Smooth muscle cell (in vitro differentiated cells): ENCODE data around the gene ANXA4. TPM values are rescaled to one million over a fixed set of nuclear protein-coding genes. Genes with fewer than 3 reads are reported as not detected.

Experiments used
- DNase-seq: peaks from one replicate; lab custom pipeline; 2025; ENCODE audit not compliant: unreplicated experiment; lab: John Stamatoyannopoulos, UW
- H2AFZ ChIP-seq: fragments of 200-600 bp; sonication (generic); 2 replicates; pipeline ENCODE4 v1.6.0; 2016; ENCODE audit warnings: antibody characterized with exemption, low read depth, mild to moderate bottlenecking
- H3F3A ChIP-seq: fragments of 200-600 bp; sonication (generic); 2 replicates; pipeline ENCODE4 v1.6.0; 2017; ENCODE audit warnings: antibody characterized with exemption, low read depth
- H3K27ac ChIP-seq: fragments of 200-600 bp; sonication (generic); 2 replicates; pipeline ENCODE4 v1.5.1; 2016; ENCODE audit warnings: low read depth, mild to moderate bottlenecking
- H3K27me3 ChIP-seq: fragments of 200-600 bp; sonication (generic); 2 replicates; pipeline ENCODE4 v1.6.1; 2016; ENCODE audit warnings: low read depth, mild to moderate bottlenecking
- H3K36me3 ChIP-seq: fragments of 200-600 bp; sonication (generic); 2 replicates; pipeline ENCODE4 v1.5.1; 2016; ENCODE audit warnings: low read depth
- H3K4me1 ChIP-seq: fragments of 200-600 bp; sonication (generic); 2 replicates; pipeline ENCODE4 v1.5.1; 2016; ENCODE audit warnings: low read depth
- H3K4me2 ChIP-seq: fragments of 200-600 bp; sonication (generic); 2 replicates; pipeline ENCODE4 v1.6.0; 2016; ENCODE audit warnings: mild to moderate bottlenecking
- H3K4me3 ChIP-seq: fragments of 200-600 bp; sonication (generic); 2 replicates; pipeline ENCODE4 v1.5.1; 2016; ENCODE audit warnings: mild to moderate bottlenecking
- H3K79me2 ChIP-seq: fragments of 200-600 bp; sonication (generic); 2 replicates; pipeline ENCODE4 v1.6.0; 2016; ENCODE audit warnings: low read depth, mild to moderate bottlenecking
- H3K9ac ChIP-seq: fragments of 200-600 bp; sonication (generic); 2 replicates; pipeline ENCODE4 v1.6.0; 2016; ENCODE audit warnings: low read depth
- H3K9me3 ChIP-seq: fragments of 200-600 bp; sonication (generic); replicated peaks from 2 replicates; pipeline ENCODE4 v1.5.1; 2016; ENCODE audit warnings: low read depth
- H4K20me1 ChIP-seq: fragments of 200-600 bp; sonication (generic); 2 replicates; pipeline ENCODE4 v1.6.0; 2016; ENCODE audit warnings: low read depth
- CTCF ChIP-seq: fragments of 200-600 bp; sonication (generic); IDR thresholded peaks from 2 replicates; pipeline ENCODE4 v1.5.1; 2017; ENCODE audit warnings: borderline replicate concordance, mild to moderate bottlenecking, antibody characterized with exemption; ENCODE audit not compliant: insufficient read depth, poor library complexity, severe bottlenecking
- WGBS: methylation state at CpG from one replicate; pipeline ENCODE4 v1.1.7; 2016; ENCODE audit warnings: low lambda C conversion rate; 5-methylcytosine and 5-hydroxymethylcytosine counted together
- polyA plus RNA-seq: library from polyadenylated mRNA; unstranded; fragments of >200 nt; fragmentation: Nextera tagmentation; extraction: Ambion mirVana; gene quantifications from 2 replicates; pipeline ENCODE4 v1.2.1, GENCODE V29; 2016
- total RNA-seq: library from RNA; depleted of rRNA; stranded (reverse); fragments of >200 nt; gene quantifications from 2 replicates; pipeline ENCODE4 v1.2.3, GENCODE V29; 2014

ANXA4 gene
- total and polyA plus RNA-seq, 2 experiments from 2014 or later = 14.7 to 32.8 TPM

- H3K4me1 ChIP-seq = peaks cover 4% of the 10 kb centered on the region
Measured at GRCh38 chr2:69769272-69769671, 27.3 kb downstream of the ANXA4 start.

GRCh38 chr2:69770193-69770702 lies 28.3 kb downstream of the ANXA4 start:
- peak overlapping the region; percentile 59 for H3K9ac ChIP-seq
- H3K4me2 ChIP-seq = peak overlapping the region; percentile 45
- no peaks in the 10 kb centered on the region for H3K27me3 ChIP-seq
- H3K9me3 ChIP-seq = no peaks in the 10 kb centered on the region
- peaks cover 11% of the 10 kb centered on the region for H4K20me1 ChIP-seq
- H3K79me2 ChIP-seq = no peaks in the 10 kb centered on the region
- DNase-seq = no peak
- no peaks in the 10 kb centered on the region for H3K36me3 ChIP-seq
- 68% methylated on average over 5 of the region's 5 CpGs for WGBS
- H3K4me1 ChIP-seq = peaks cover 4% of the 10 kb centered on the region
- peaks cover 6% of the 10 kb centered on the region for H3F3A ChIP-seq
- H2AFZ ChIP-seq = no peak overlapping the region
- H3K4me3 ChIP-seq = no peak overlapping the region
- H3K27ac ChIP-seq = peak overlapping the region; percentile 89
- no peak for TF ChIP-seq CTCF

More at GRCh38 chr2:69769272-69769671, 27.3 kb downstream of the ANXA4 start:
- Histone ChIP-seq H3K9me3 (no peaks in the 10 kb centered on the region), H4K20me1 (peaks cover 15% of the 10 kb centered on the region), H3K27ac (peak overlapping the region; percentile 89), H3K36me3 (no peaks in the 10 kb centered on the region), H3K4me3 (no peak overlapping the region), H3K79me2 (peaks cover 2% of the 10 kb centered on the region), H3K27me3 (no peaks in the 10 kb centered on the region), H2AFZ (no peak overlapping the region), H3F3A (peaks cover 6% of the 10 kb centered on the region), H3K4me2 (no peak overlapping the region), H3K9ac (no peak overlapping the region)
- TF ChIP-seq CTCF = no peak
- DNase-seq = no peak
- 100% methylated on average over 1 of the region's 1 CpG for WGBS

- Histone ChIP-seq H3K36me3 (no peaks in the 10 kb centered on the region), H3K9ac (no peak overlapping the region), H3K27ac (peak overlapping the region; percentile 89), H4K20me1 (peaks cover 11% of the 10 kb centered on the region), H3K4me3 (no peak overlapping the region), H2AFZ (no peak overlapping the region), H3K27me3 (no peaks in the 10 kb centered on the region), H3K4me1 (peaks cover 4% of the 10 kb centered on the region), H3K4me2 (no peak overlapping the region), H3K9me3 (no peaks in the 10 kb centered on the region), H3K79me2 (no peaks in the 10 kb centered on the region), H3F3A (peaks cover 6% of the 10 kb centered on the region)
- no peak for DNase-seq
- 93% methylated on average over 10 of the region's 10 CpGs for WGBS
- no peak for TF ChIP-seq CTCF
Measured at GRCh38 chr2:69770747-69771146, 28.8 kb downstream of the ANXA4 start.

GRCh38 chr2:69771461-69771860 lies 29.5 kb downstream of the ANXA4 start:
- DNase-seq = no peak
- Histone ChIP-seq H3F3A (peaks cover 6% of the 10 kb centered on the region), H3K9me3 (no peaks in the 10 kb centered on the region), H3K79me2 (no peaks in the 10 kb centered on the region), H2AFZ (no peak overlapping the region), H3K9ac (no peak overlapping the region), H3K27me3 (no peaks in the 10 kb centered on the region), H3K27ac (peak overlapping the region; percentile 89), H3K4me2 (no peak overlapping the region), H3K4me3 (no peak overlapping the region), H3K4me1 (peaks cover 4% of the 10 kb centered on the region), H3K36me3 (no peaks in the 10 kb centered on the region), H4K20me1 (peaks cover 9% of the 10 kb centered on the region)
- no peak for TF ChIP-seq CTCF
- WGBS = 83% methylated on average over 1 of the region's 1 CpG
